Duodenal mucosa (tissue), 2 donors: Measurements from ENCODE around the gene OPN1LW.
"Not testable (repeated sequence)": the region's sequence is repeated elsewhere in the genome, so short reads cannot be mapped to it uniquely, and the experiment has no call there.

Experiments
- H3K27ac ChIP-seq: one replicate; pipeline ENCODE4 v1.7.0; 2013; ENCODE audit warnings: low read depth, low read length
- H3K27me3 ChIP-seq, 2 donors: one replicate each; pipeline ENCODE4 v1.7.0; 2013; ENCODE audit warnings: low read length in 2 of 2, control low read depth in 1 of 2; ENCODE audit not compliant: insufficient read depth in 2 of 2, control insufficient read depth in 1 of 2
- H3K36me3 ChIP-seq, 2 donors: one replicate each; pipeline ENCODE4 v1.7.0; 2013; ENCODE audit warnings: low read length in 2 of 2, control low read depth in 1 of 2; ENCODE audit not compliant: insufficient read depth in 2 of 2, control insufficient read depth in 1 of 2
- H3K4me1 ChIP-seq, 2 donors: one replicate each; pipeline ENCODE4 v1.7.0; 2013; ENCODE audit warnings: low read length in 2 of 2, control low read depth in 1 of 2; ENCODE audit not compliant: insufficient read depth in 2 of 2, control insufficient read depth in 1 of 2
- H3K4me3 ChIP-seq, 2 donors: one replicate each; pipeline ENCODE4 v1.7.0; 2013; ENCODE audit warnings: low read length in 2 of 2, low read depth in 1 of 2
- H3K9ac ChIP-seq, 2 donors: one replicate each; pipeline ENCODE4 v1.7.0; 2013; ENCODE audit warnings: low read length in 2 of 2, low read depth in 1 of 2
- H3K9me3 ChIP-seq, 2 donors: one replicate each; pipeline ENCODE4 v1.7.0; 2013; ENCODE audit warnings: low read length in 2 of 2, control low read depth in 1 of 2; ENCODE audit not compliant: control insufficient read depth in 1 of 2

The OPN1LW gene

GRCh38 chrX:154132366-154132765, 11.7 kb upstream of the OPN1LW start:
- Histone ChIP-seq H3K27me3 (peaks cover 0 to 4% of the 10 kb centered on the region in 2 donors), H3K4me3 (no peak overlapping the region), H3K9me3 (no peaks in the 10 kb centered on the region), H3K36me3 (no peaks in the 10 kb centered on the region), H3K4me1 (no peaks in the 10 kb centered on the region), H3K9ac (no peak overlapping the region), H3K27ac (no peak overlapping the region)

GRCh38 chrX:154135458-154136229, 8.4 kb upstream of the OPN1LW start:
- Histone ChIP-seq H3K27ac (no peak overlapping the region), H3K4me1 (no peaks in the 10 kb centered on the region), H3K4me3 (no peak overlapping the region), H3K27me3 (peaks cover 0 to 4% of the 10 kb centered on the region in 2 donors), H3K36me3 (no peaks in the 10 kb centered on the region), H3K9ac (no peak overlapping the region), H3K9me3 (no peaks in the 10 kb centered on the region)

GRCh38 chrX:154136627-154137161, 7.3 kb upstream of the OPN1LW start:
- Histone ChIP-seq H3K36me3 (no peaks in the 10 kb centered on the region), H3K9ac (no peak overlapping the region), H3K27me3 (peaks cover 0 to 4% of the 10 kb centered on the region in 2 donors), H3K4me3 (peak overlapping the region; percentile 43 to 47), H3K4me1 (no peaks in the 10 kb centered on the region), H3K27ac (no peak overlapping the region), H3K9me3 (no peaks in the 10 kb centered on the region)

- Histone ChIP-seq H3K9ac (no peak overlapping the region), H3K4me3 (no peak overlapping the region), H3K27ac (no peak overlapping the region), H3K27me3 (peaks cover 0 to 4% of the 10 kb centered on the region in 2 donors), H3K4me1 (no peaks in the 10 kb centered on the region), H3K9me3 (no peaks in the 10 kb centered on the region), H3K36me3 (no peaks in the 10 kb centered on the region)
Measured at GRCh38 chrX:154138857-154139256, 5.2 kb upstream of the OPN1LW start.

- no peak overlapping the region for H3K9ac ChIP-seq
- H3K4me3 ChIP-seq, result no peak overlapping the region
- H3K4me1 ChIP-seq, result no peaks in the 10 kb centered on the region
- H3K36me3 ChIP-seq, result no peaks in the 10 kb centered on the region
- H3K27ac ChIP-seq, result no peak overlapping the region
- H3K27me3 ChIP-seq, result peaks cover 0 to 4% of the 10 kb centered on the region in 2 donors
- no peaks in the 10 kb centered on the region for H3K9me3 ChIP-seq
Measured at GRCh38 chrX:154140206-154140605, 3.8 kb upstream of the OPN1LW start.

- no peaks in the 10 kb centered on the region for H3K4me1 ChIP-seq
- no peaks in the 10 kb centered on the region for H3K9me3 ChIP-seq
- H3K27ac ChIP-seq, result no peak overlapping the region
- peaks cover 0 to 2% of the 10 kb centered on the region in 2 donors for H3K27me3 ChIP-seq
- H3K4me3 ChIP-seq, result no peak overlapping the region
- no peak overlapping the region for H3K9ac ChIP-seq
- no peaks in the 10 kb centered on the region for H3K36me3 ChIP-seq
Measured at GRCh38 chrX:154140742-154141141, 3.3 kb upstream of the OPN1LW start.

GRCh38 chrX:154142386-154142785, 1.7 kb upstream of the OPN1LW start:
- Histone ChIP-seq H3K4me3 (no peak overlapping the region), H3K27me3 (no peaks in the 10 kb centered on the region), H3K9me3 (no peaks in the 10 kb centered on the region), H3K27ac (no peak overlapping the region), H3K9ac (no peak overlapping the region), H3K4me1 (no peaks in the 10 kb centered on the region), H3K36me3 (no peaks in the 10 kb centered on the region)

GRCh38 chrX:154142950-154143745, 895 bp upstream of the OPN1LW start:
- Histone ChIP-seq H3K9me3 (no peaks in the 10 kb centered on the region), H3K9ac (no peak overlapping the region), H3K27me3 (no peaks in the 10 kb centered on the region)

GRCh38 chrX:154151030-154151429, 7.0 kb downstream of the OPN1LW start:
- H3K36me3 ChIP-seq, H3K27ac ChIP-seq, H3K27me3 ChIP-seq, H3K4me3 ChIP-seq, H3K9ac ChIP-seq, H3K4me1 ChIP-seq, H3K9me3 ChIP-seq: not testable (repeated sequence)

More at GRCh38 chrX:154142950-154143745, 895 bp upstream of the OPN1LW start:
- no peaks in the 10 kb centered on the region for H3K4me1 ChIP-seq
- no peaks in the 10 kb centered on the region for H3K36me3 ChIP-seq
- H3K4me3 ChIP-seq, result no peak overlapping the region
- no peak overlapping the region for H3K27ac ChIP-seq

- H3K27ac ChIP-seq, H3K27me3 ChIP-seq, H3K4me3 ChIP-seq, H3K9me3 ChIP-seq, H3K36me3 ChIP-seq, H3K4me1 ChIP-seq, H3K9ac ChIP-seq: not testable (repeated sequence)
Measured at GRCh38 chrX:154156221-154156620, 12.2 kb downstream of the OPN1LW start.
